ENCODE results near the gene PWWP2B. TPM values are rescaled to one million over a fixed set of nuclear protein-coding genes. Genes with fewer than 3 reads are reported as not detected.

Gene PWWP2B
- total and polyA plus RNA-seq, 2 donors (not counting 3 experiments of a cell fraction or from before 2014, with no cell fraction given) = 4.6 to 11.8 TPM

DNA sequence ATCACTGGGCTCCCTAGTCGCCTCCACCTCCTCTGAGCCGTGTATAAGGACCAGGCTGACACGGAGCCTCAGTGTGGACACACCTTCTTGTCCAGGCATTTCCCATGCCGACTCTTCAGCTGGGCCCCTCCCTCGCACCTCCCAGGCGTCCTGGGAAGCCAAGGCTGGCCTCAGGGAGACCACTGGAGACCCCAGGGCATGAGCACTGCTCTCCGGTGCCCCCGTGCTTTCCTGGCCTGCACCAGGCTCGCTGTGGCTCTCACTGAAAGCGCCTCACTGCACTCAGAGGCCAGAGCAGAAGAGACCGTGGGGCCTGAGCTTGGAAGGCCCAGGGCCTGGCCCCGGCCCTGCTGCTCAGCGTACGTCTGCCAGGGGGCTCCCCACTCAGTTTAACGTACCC, 33.6 kb upstream of the PWWP2B start:
- Histone ChIP-seq H3K9ac (replicated peaks; ENCODE audit: extremely low read depth, insufficient read depth, low read length) (no peak overlapping the region), H3K9me1 (replicated peaks; ENCODE audit: control insufficient read depth, extremely low read depth, insufficient read depth, low read length) (no peaks in the 10 kb centered on the region), H4K20me1 (replicated peaks; ENCODE audit: control insufficient read depth, extremely low read depth, insufficient read depth, low read length) (no peaks in the 10 kb centered on the region), H2AFZ (ENCODE audit: low read depth, low read length) (no peak overlapping the region), H3K9me3 (replicated peaks; ENCODE audit: control insufficient read depth, insufficient read depth, low read length) (no peaks in the 10 kb centered on the region), H3K27me3 (ENCODE audit: control insufficient read depth in 2 of 2, insufficient read depth in 2 of 2, low read length in 2 of 2) (no peaks in the 10 kb centered on the region), H3K4me2 (ENCODE audit: insufficient read depth, low read length) (no peak overlapping the region), H3K27ac (ENCODE audit: insufficient read depth, low read depth, low read length) (no peak overlapping the region), H3K36me3 (ENCODE audit: control insufficient read depth in 2 of 2, extremely low read depth in 1 of 2, insufficient read depth in 2 of 2, low read length in 2 of 2) (no peaks in the 10 kb centered on the region), H3K4me3 (replicated peaks in 1 of 3; ENCODE audit: insufficient read depth in 1 of 3, low read depth in 1 of 3, low read length in 3 of 3) (no peak overlapping the region), H3K79me2 (ENCODE audit: control insufficient read depth, insufficient read depth, low read length) (no peaks in the 10 kb centered on the region), H3K4me1 (ENCODE audit: control insufficient read depth, extremely low read depth, insufficient read depth, low read length) (no peaks in the 10 kb centered on the region)
- intact Hi-C loops (cut with micrococcal nuclease) = no loop called here
- dilution Hi-C loops (cut with MboI; ENCODE audit: extremely low pct_ligation_motif_present, low sequenced_read_pairs) = no loop called here
- FAIRE-seq (no peak), DNase-seq (ENCODE audit: low read depth, low spot score) (no peak)
- ChIA-PET POLR2A (no interaction called here), CTCF (interaction anchor here (1.2 to 1.3 kb wide), 2 partner anchors 10 to 12 kb away, joined by 4 read pairs; no protein-coding TSS in a partner anchor)
- BruUV-seq (replicated peaks) = no TSS peak
- TF ChIP-seq POLR2AphosphoS5 (IDR thresholded peaks at IDR 0.05; ENCODE audit: insufficient read depth, low read depth, low read length) = no peak
- TF ChIP-seq POLR2A (IDR thresholded peaks at IDR 0.05; ENCODE audit: low read depth, low read length) = no peak
- TF ChIP-seq FOS (IDR thresholded peaks at IDR 0.05; ENCODE audit: borderline replicate concordance, insufficient read depth, low read length) = no peak
- no peak for TF ChIP-seq GATA2 (IDR thresholded peaks at IDR 0.05; ENCODE audit: insufficient read depth, insufficient read length, low read depth, low read length)
- TF ChIP-seq, protein P1, sequence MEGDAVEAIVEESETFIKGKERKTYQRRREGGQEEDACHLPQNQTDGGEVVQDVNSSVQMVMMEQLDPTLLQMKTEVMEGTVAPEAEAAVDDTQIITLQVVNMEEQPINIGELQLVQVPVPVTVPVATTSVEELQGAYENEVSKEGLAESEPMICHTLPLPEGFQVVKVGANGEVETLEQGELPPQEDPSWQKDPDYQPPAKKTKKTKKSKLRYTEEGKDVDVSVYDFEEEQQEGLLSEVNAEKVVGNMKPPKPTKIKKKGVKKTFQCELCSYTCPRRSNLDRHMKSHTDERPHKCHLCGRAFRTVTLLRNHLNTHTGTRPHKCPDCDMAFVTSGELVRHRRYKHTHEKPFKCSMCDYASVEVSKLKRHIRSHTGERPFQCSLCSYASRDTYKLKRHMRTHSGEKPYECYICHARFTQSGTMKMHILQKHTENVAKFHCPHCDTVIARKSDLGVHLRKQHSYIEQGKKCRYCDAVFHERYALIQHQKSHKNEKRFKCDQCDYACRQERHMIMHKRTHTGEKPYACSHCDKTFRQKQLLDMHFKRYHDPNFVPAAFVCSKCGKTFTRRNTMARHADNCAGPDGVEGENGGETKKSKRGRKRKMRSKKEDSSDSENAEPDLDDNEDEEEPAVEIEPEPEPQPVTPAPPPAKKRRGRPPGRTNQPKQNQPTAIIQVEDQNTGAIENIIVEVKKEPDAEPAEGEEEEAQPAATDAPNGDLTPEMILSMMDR (IDR thresholded peaks at IDR 0.05; ENCODE audit: extremely low read depth in 1 of 2, insufficient read depth in 1 of 2, low read depth in 1 of 2, low read length in 2 of 2) = no peak
- TF ChIP-seq MYC (IDR thresholded peaks at IDR 0.05; ENCODE audit: low read depth, low read length) = no peak
- no peak for TF ChIP-seq JUN (IDR thresholded peaks at IDR 0.05; ENCODE audit: borderline replicate concordance, insufficient read depth, insufficient read length, low read depth)
- TF ChIP-seq EZH2 (IDR thresholded peaks at IDR 0.05; ENCODE audit: borderline replicate concordance, low read depth, low read length, severe bottlenecking) = no peak
- TF ChIP-seq, protein P2, sequence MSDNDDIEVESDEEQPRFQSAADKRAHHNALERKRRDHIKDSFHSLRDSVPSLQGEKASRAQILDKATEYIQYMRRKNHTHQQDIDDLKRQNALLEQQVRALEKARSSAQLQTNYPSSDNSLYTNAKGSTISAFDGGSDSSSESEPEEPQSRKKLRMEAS (IDR thresholded peaks at IDR 0.05; ENCODE audit: insufficient read depth, insufficient read length) = no peak
